ENCODE results near the gene MIPEP.
A peak's percentile ranks its signal among the peaks of the same experiment; 100 is the strongest.
"Not testable (repeated sequence)": the region's sequence is repeated elsewhere in the genome, so short reads cannot be mapped to it uniquely, and the experiment has no call there.

Gene MIPEP

DNA sequence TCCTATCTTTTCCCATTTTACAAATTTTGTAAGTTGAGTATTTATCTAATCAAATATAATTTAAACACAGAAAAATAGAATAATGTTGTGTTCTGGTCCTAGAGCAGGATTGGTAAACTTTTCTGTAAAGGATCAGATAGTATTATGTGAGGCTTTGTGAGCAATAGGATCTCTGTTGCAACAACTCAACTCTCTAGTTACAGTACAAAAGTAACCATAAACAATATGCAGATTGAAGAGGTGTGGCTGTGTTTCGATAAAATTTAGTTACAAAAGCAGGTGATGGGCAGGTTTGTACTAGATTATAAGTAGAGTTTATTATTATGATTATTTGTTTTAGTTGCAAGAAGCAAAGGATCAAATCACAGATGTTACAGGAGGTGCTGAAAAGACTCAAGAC lies 23.3 kb upstream of the MIPEP start:
- Histone ChIP-seq H3K27ac (ENCODE audit: low read depth, low read length) (no peak overlapping the region), H3K36me3 (ENCODE audit: control insufficient read depth in 5 of 5, insufficient read depth in 5 of 5, low read length in 5 of 5) (no peaks in the 10 kb centered on the region), H3K4me1 (ENCODE audit: control insufficient read depth in 5 of 5, insufficient read depth in 5 of 5, low read length in 5 of 5) (no peaks in the 10 kb centered on the region), H3K4me3 (ENCODE audit: low read depth in 1 of 5, low read length in 5 of 5) (no peak overlapping the region), H3K27me3 (ENCODE audit: control insufficient read depth in 5 of 5, insufficient read depth in 4 of 5, low read length in 5 of 5) (peaks cover 0 to 3% (median 0%) of the 10 kb centered on the region in 5 donors), H3K9me3 (ENCODE audit: control insufficient read depth in 5 of 5, low read length in 5 of 5) (no peaks in the 10 kb centered on the region), H3K9ac (ENCODE audit: low read length in 5 of 5) (no peak overlapping the region)

DNA sequence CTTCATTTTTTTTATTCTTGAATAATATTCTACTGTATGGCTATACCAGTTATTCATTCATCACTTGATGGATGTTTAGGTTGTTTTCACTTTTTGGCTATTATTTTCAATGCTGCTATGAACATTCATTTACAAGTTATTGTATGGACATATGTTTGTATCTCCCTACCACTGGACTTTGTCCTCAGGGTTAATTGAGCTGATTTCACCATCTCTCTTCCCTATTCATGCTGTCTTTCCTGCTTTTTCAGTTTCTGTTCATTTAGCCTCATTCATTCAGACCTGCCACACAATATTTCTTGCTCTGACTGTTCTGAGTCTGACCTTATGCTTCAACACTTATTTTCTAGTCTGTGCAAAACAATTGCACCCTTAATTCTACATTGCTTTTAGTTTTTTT lies 20.4 kb upstream of the MIPEP start:
- Histone ChIP-seq H3K4me1 (ENCODE audit: control insufficient read depth in 5 of 5, insufficient read depth in 5 of 5, low read length in 5 of 5) (no peaks in the 10 kb centered on the region), H3K9me3 (ENCODE audit: control insufficient read depth in 5 of 5, low read length in 5 of 5) (no peaks in the 10 kb centered on the region), H3K27ac (ENCODE audit: low read depth, low read length) (no peak overlapping the region), H3K36me3 (ENCODE audit: control insufficient read depth in 5 of 5, insufficient read depth in 5 of 5, low read length in 5 of 5) (no peaks in the 10 kb centered on the region), H3K27me3 (ENCODE audit: control insufficient read depth in 5 of 5, insufficient read depth in 4 of 5, low read length in 5 of 5) (no peaks in the 10 kb centered on the region), H3K4me3 (ENCODE audit: low read depth in 1 of 5, low read length in 5 of 5) (no peak overlapping the region), H3K9ac (ENCODE audit: low read length in 5 of 5) (no peak overlapping the region)

DNA sequence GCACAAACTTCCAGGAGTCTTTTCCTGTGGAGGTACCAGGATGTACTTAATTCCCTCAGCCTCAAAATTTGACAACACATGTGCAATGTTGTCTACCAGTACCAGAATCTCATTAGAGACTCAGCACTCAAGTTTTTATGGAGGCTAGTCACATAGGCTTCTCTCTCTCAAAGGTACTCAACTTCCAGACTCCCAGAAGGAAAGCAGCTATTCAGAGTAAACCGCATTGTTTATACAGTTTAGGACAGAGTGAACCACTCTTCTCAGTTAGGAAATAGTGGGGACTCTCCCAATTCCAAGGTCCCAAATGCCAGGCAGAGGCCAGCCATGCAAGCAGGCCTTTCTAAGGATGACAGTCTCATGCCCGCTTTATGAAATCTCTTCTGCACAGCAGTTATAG lies 16.6 kb upstream of the MIPEP start:
- Histone ChIP-seq H3K36me3 (ENCODE audit: control insufficient read depth in 5 of 5, insufficient read depth in 5 of 5, low read length in 5 of 5) (no peaks in the 10 kb centered on the region), H3K9ac (ENCODE audit: low read length in 5 of 5) (no peak overlapping the region), H3K27ac (ENCODE audit: low read depth, low read length) (no peak overlapping the region), H3K9me3 (ENCODE audit: control insufficient read depth in 5 of 5, low read length in 5 of 5) (no peaks in the 10 kb centered on the region), H3K4me1 (ENCODE audit: control insufficient read depth in 5 of 5, insufficient read depth in 5 of 5, low read length in 5 of 5) (peaks cover 0 to 12% (median 10%) of the 10 kb centered on the region in 5 donors), H3K27me3 (ENCODE audit: control insufficient read depth in 5 of 5, insufficient read depth in 4 of 5, low read length in 5 of 5) (peaks cover 12 to 26% (median 14%) of the 10 kb centered on the region in 5 donors), H3K4me3 (ENCODE audit: low read depth in 1 of 5, low read length in 5 of 5) (no peak overlapping the region)

DNA sequence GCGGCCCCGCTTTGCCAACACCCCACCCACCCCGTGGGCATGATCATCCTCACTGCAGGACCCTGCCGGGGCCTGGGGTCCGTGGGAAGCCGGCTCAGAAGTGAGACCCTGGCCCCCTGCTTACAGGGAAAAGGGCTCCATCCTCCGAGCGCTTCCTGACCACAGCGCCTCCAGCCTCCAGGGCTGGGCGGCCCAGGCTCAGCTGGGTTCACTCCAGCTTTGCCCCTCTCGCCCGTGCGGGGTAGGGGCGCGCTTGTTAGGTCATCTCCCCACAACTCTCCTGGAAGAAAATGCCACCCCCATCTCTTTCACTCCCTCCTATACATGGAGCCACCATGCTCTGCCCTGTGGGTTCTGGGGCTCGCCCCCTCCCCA lies 14.7 kb upstream of the MIPEP start:
- Histone ChIP-seq H3K9ac (ENCODE audit: low read length in 5 of 5) (no peak overlapping the region), H3K4me3 (ENCODE audit: low read depth in 1 of 5, low read length in 5 of 5) (no peak overlapping the region), H3K36me3 (ENCODE audit: control insufficient read depth in 5 of 5, insufficient read depth in 5 of 5, low read length in 5 of 5) (no peaks in the 10 kb centered on the region), H3K27me3 (ENCODE audit: control insufficient read depth in 5 of 5, insufficient read depth in 4 of 5, low read length in 5 of 5) (peaks cover 12 to 26% (median 14%) of the 10 kb centered on the region in 5 donors), H3K27ac (ENCODE audit: low read depth, low read length) (no peak overlapping the region), H3K4me1 (ENCODE audit: control insufficient read depth in 5 of 5, insufficient read depth in 5 of 5, low read length in 5 of 5) (peaks cover 0 to 12% (median 10%) of the 10 kb centered on the region in 5 donors), H3K9me3 (ENCODE audit: control insufficient read depth in 5 of 5, low read length in 5 of 5) (no peaks in the 10 kb centered on the region)

DNA sequence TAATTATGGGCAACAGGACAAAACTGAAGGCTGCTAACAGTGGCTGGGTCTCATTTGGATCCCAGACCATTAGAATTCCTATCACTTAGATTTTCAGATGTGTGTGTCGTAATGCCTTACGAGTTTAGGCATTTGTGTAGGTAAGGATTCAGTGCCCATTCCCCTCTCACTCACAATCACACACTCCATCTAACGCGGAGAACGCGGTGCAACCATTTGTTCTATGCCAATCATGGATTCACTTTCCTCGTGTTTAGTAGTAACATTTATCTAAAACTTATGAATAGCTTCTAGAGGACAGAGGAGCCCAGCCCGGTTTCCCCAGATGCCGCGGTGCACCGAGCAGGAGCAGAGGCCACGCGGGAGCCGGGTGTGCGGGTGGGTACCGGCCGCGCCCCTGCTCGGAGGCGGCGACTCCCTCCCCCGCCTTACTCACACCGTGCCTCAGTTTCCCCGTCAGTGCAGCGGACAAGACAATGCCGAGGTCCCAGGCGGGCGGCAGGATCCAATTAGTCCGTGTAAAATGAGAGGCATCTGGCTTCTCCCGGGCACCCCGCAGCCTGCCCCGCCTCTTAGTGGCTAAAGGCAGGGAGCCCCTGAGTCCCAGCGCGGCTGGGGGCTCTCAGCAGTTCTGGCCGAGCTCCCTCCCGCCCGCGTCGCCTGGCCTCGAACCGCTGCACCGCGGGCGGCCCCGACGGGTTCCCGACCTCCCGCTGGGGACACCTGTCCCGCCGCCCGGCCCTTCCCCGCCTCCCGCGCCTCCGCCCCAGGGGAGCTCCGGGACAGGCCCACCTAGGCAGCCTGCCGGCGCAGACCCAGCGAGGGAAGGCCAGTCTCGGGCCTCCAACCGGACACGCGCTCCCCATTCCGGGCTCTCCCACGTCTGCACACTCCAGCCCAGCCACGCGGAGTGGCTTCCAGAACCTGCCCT lies 14.0 kb upstream of the MIPEP start:
- Histone ChIP-seq H3K4me3 (ENCODE audit: low read depth in 1 of 5, low read length in 5 of 5) (peak overlapping the region in 2 of 5 donors; percentile 51), H3K27me3 (ENCODE audit: control insufficient read depth in 5 of 5, insufficient read depth in 4 of 5, low read length in 5 of 5) (peaks cover 12 to 26% (median 14%) of the 10 kb centered on the region in 5 donors), H3K4me1 (ENCODE audit: control insufficient read depth in 5 of 5, insufficient read depth in 5 of 5, low read length in 5 of 5) (peaks cover 0 to 12% (median 10%) of the 10 kb centered on the region in 5 donors), H3K9ac (ENCODE audit: low read length in 5 of 5) (no peak overlapping the region), H3K27ac (ENCODE audit: low read depth, low read length) (no peak overlapping the region), H3K9me3 (ENCODE audit: control insufficient read depth in 5 of 5, low read length in 5 of 5) (no peaks in the 10 kb centered on the region), H3K36me3 (ENCODE audit: control insufficient read depth in 5 of 5, insufficient read depth in 5 of 5, low read length in 5 of 5) (no peaks in the 10 kb centered on the region)

DNA sequence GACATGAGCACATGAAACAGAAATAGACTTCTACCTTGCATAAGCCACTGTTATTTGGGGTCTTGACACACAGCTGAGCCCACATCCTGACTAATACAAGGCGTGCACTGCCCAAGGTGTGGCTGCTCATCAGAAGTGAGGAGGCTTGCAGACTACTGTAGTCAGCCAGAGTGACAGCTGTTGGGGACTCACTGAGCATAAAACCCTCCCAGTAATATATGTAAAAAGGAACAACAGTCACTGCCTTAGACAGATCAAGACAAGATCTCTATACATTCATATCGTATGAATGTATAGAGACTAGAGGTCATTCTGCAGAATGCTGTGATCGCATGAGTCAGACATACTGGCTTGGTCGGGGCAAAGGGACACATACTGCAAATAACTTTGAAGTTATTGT lies 12.2 kb upstream of the MIPEP start:
- H3K4me3 ChIP-seq (ENCODE audit: low read depth in 1 of 5, low read length in 5 of 5) = no peak overlapping the region
- peaks cover 0 to 12% (median 10%) of the 10 kb centered on the region in 5 donors for H3K4me1 ChIP-seq (ENCODE audit: control insufficient read depth in 5 of 5, insufficient read depth in 5 of 5, low read length in 5 of 5)
- H3K27me3 ChIP-seq (ENCODE audit: control insufficient read depth in 5 of 5, insufficient read depth in 4 of 5, low read length in 5 of 5) = peaks cover 12 to 26% (median 14%) of the 10 kb centered on the region in 5 donors
- no peak overlapping the region for H3K27ac ChIP-seq (ENCODE audit: low read depth, low read length)
- H3K36me3 ChIP-seq (ENCODE audit: control insufficient read depth in 5 of 5, insufficient read depth in 5 of 5, low read length in 5 of 5) = no peaks in the 10 kb centered on the region
- H3K9ac ChIP-seq (ENCODE audit: low read length in 5 of 5) = no peak overlapping the region
- H3K9me3 ChIP-seq (ENCODE audit: control insufficient read depth in 5 of 5, low read length in 5 of 5) = no peaks in the 10 kb centered on the region

DNA sequence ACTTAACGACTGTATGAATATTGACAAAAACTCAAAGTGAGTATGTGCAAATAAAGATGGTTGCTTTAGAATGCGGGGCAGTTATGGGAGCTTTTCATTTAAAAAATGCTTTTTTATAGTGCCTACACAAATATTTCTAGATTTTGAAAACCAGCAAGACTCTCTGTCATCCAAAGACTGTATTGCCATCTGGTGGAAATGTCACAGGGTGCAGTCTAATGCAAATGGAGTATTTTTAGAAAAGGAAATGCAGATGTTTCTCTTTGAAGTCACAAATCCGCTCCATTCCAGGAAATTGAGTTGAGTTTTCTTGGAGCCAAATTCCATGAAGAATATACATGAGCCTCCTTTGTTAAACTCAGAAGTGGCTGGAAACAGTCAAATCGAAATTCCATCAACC lies 10.4 kb upstream of the MIPEP start:
- Histone ChIP-seq H3K36me3 (ENCODE audit: control insufficient read depth in 5 of 5, insufficient read depth in 5 of 5, low read length in 5 of 5) (no peaks in the 10 kb centered on the region), H3K27me3 (ENCODE audit: control insufficient read depth in 5 of 5, insufficient read depth in 4 of 5, low read length in 5 of 5) (peaks cover 12 to 26% (median 14%) of the 10 kb centered on the region in 5 donors), H3K9ac (ENCODE audit: low read length in 5 of 5) (no peak overlapping the region), H3K4me3 (ENCODE audit: low read depth in 1 of 5, low read length in 5 of 5) (no peak overlapping the region), H3K9me3 (ENCODE audit: control insufficient read depth in 5 of 5, low read length in 5 of 5) (no peaks in the 10 kb centered on the region), H3K27ac (ENCODE audit: low read depth, low read length) (no peak overlapping the region), H3K4me1 (ENCODE audit: control insufficient read depth in 5 of 5, insufficient read depth in 5 of 5, low read length in 5 of 5) (peaks cover 0 to 12% (median 10%) of the 10 kb centered on the region in 5 donors)

DNA sequence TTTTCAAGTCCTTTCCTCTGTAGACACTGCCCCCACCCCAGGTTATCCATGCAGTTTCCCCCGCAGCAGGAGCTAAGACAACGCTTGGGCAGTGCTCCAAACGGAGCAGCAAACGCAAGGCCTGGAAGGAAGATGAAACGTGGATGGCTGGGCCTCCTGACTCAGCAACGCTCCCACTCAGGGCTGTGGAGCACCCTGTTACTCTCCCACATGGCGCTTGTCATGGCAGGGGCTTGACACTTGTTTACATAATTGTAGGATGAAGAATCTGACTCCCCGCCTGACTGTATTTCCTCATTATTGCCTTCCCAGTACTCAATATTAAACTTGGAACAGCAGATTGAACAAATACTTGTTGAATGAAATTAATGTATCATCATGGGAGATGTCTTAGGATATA lies 8.9 kb upstream of the MIPEP start:
- H3K27ac ChIP-seq (ENCODE audit: low read depth, low read length) = no peak overlapping the region
- no peaks in the 10 kb centered on the region for H3K36me3 ChIP-seq (ENCODE audit: control insufficient read depth in 5 of 5, insufficient read depth in 5 of 5, low read length in 5 of 5)
- H3K9me3 ChIP-seq (ENCODE audit: control insufficient read depth in 5 of 5, low read length in 5 of 5) = no peaks in the 10 kb centered on the region
- H3K4me3 ChIP-seq (ENCODE audit: low read depth in 1 of 5, low read length in 5 of 5) = no peak overlapping the region
- H3K27me3 ChIP-seq (ENCODE audit: control insufficient read depth in 5 of 5, insufficient read depth in 4 of 5, low read length in 5 of 5) = peaks cover 2 to 15% (median 9%) of the 10 kb centered on the region in 5 donors
- no peak overlapping the region for H3K9ac ChIP-seq (ENCODE audit: low read length in 5 of 5)
- peaks cover 0 to 7% (median 2%) of the 10 kb centered on the region in 5 donors for H3K4me1 ChIP-seq (ENCODE audit: control insufficient read depth in 5 of 5, insufficient read depth in 5 of 5, low read length in 5 of 5)

DNA sequence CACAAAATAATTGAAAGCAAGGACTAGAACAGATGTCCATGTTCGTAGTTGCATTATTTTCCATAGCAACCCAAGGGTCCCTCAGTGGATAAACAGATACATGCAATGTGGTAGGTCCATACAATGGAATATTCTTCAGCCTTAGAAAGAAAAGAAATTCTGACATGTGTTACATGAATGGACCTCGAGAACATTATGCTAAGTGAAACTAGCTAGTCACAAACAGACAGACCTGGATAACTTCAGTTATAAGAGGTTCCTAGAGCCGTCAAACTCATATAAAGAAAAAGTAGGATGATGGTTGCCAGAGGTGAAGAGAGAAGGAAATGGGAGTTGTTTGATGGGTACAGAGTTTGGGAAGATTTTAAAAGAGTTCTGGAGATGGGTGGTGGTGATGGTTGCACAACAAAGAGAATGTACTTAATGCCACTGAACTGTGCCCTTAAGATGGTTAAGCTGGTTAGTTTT lies 8.3 kb upstream of the MIPEP start, which contains the start of gene C1QTNF9B:
Gene C1QTNF9B, minus strand, starts transcription at position 51 of the 468 bp plus-strand sequence.
- H3K9me3 ChIP-seq (ENCODE audit: control insufficient read depth in 5 of 5, low read length in 5 of 5); H3K4me3 ChIP-seq (ENCODE audit: low read depth in 1 of 5, low read length in 5 of 5); H3K27ac ChIP-seq (ENCODE audit: low read depth, low read length); H3K9ac ChIP-seq (ENCODE audit: low read length in 5 of 5); H3K4me1 ChIP-seq (ENCODE audit: control insufficient read depth in 5 of 5, insufficient read depth in 5 of 5, low read length in 5 of 5); H3K36me3 ChIP-seq (ENCODE audit: control insufficient read depth in 5 of 5, insufficient read depth in 5 of 5, low read length in 5 of 5); H3K27me3 ChIP-seq (ENCODE audit: control insufficient read depth in 5 of 5, insufficient read depth in 4 of 5, low read length in 5 of 5): not testable (repeated sequence)

DNA sequence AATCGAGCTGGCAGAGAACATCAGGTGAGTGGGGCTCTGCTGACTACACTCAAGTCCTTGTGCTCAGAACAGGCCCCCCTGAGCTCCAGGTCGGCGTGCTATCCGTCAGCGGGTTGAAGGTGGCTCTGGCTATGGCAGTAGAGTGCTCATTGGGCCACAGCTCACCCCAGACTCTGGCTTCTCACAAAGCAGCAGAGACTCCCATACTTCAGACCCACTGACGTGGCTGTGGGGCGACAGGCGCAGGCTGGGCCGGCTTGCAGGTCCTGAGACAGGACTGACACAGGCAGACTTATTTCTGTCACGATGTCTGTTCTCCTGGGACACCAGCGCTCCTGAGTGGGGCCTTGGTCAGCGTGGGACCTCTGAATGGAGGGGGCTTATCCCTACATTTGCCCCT lies 5.5 kb upstream of the MIPEP start:
- not testable (repeated sequence) for H3K9ac ChIP-seq (ENCODE audit: low read length in 5 of 5); H3K4me1 ChIP-seq (ENCODE audit: control insufficient read depth in 5 of 5, insufficient read depth in 5 of 5, low read length in 5 of 5); H3K4me3 ChIP-seq (ENCODE audit: low read depth in 1 of 5, low read length in 5 of 5); H3K36me3 ChIP-seq (ENCODE audit: control insufficient read depth in 5 of 5, insufficient read depth in 5 of 5, low read length in 5 of 5); H3K9me3 ChIP-seq (ENCODE audit: control insufficient read depth in 5 of 5, low read length in 5 of 5); H3K27ac ChIP-seq (ENCODE audit: low read depth, low read length); H3K27me3 ChIP-seq (ENCODE audit: control insufficient read depth in 5 of 5, insufficient read depth in 4 of 5, low read length in 5 of 5)

Measured in subcutaneous abdominal adipose tissue (tissue), 5 donors.